ENCODE results near the gene TRAM2. TPM values are rescaled to one million over a fixed set of nuclear protein-coding genes. Genes with fewer than 3 reads are reported as not detected.

Gene TRAM2
- total and polyA plus RNA-seq, 9 of the 15 experiments (the other 6 are each of a cell fraction or from before 2014, with no cell fraction given) = 2.6 to 13.3 (median 8.9) TPM

DNA sequence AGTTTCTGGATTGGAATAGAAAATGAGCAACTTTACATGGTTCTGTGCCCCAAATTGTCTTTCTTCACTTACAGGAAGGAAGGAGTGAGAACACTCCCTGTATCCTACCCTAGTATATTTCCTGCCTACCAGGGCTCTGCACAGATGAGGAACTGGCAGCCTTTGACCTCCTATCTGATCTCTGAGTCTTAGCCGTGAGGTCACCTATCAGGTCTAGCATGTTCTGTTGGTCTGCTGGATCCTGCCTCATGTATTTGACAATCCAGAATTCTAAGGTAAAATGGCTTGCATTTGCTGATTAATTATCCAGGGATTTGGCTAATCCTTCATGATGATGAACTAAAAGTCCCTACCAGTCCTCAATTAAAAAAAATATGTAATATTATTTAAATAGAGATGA, 35.0 kb upstream of the TRAM2 start (continued):
- TF ChIP-seq ZNF133 (CRISPR knock-in tag; IDR thresholded peaks at IDR 0.05) (no peak), CREM (IDR thresholded peaks at IDR 0.05; ENCODE audit: low read depth) (peak; percentile 65; the same call in 1 of the 2 replicates), MTA3 (IDR thresholded peaks at IDR 0.05; ENCODE audit: borderline replicate concordance) (no peak), KDM1A (IDR thresholded peaks at IDR 0.05) (no peak), RB1 (IDR thresholded peaks at IDR 0.05; ENCODE audit: low read depth) (no peak), ZNF197 (CRISPR knock-in tag; IDR thresholded peaks at IDR 0.05; ENCODE audit: low read depth) (no peak), TRIM28 (IDR thresholded peaks at IDR 0.05) (no peak), CTBP1 (IDR thresholded peaks at IDR 0.05; ENCODE audit: borderline replicate concordance) (0 out of 2 replicates have a peak, but pooled peaks have one; percentile 24), ZKSCAN8 (CRISPR knock-in tag; IDR thresholded peaks at IDR 0.05) (0 out of 2 replicates have a peak, but pooled peaks have one; percentile 61), ZNF76 (CRISPR knock-in tag; IDR thresholded peaks at IDR 0.05; ENCODE audit: borderline replicate concordance) (no peak), ZBED1 (IDR thresholded peaks at IDR 0.05) (no peak), NFATC3 (IDR thresholded peaks at IDR 0.05) (no peak), ZNF217 (CRISPR knock-in tag; IDR thresholded peaks at IDR 0.05) (no peak), ESRRA (IDR thresholded peaks at IDR 0.05; ENCODE audit: borderline replicate concordance, low read depth) (0 out of 2 replicates have a peak, but pooled peaks have one; percentile 24)
- TF ChIP-seq, protein P1, sequence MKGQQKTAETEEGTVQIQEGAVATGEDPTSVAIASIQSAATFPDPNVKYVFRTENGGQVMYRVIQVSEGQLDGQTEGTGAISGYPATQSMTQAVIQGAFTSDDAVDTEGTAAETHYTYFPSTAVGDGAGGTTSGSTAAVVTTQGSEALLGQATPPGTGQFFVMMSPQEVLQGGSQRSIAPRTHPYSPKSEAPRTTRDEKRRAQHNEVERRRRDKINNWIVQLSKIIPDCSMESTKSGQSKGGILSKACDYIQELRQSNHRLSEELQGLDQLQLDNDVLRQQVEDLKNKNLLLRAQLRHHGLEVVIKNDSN (CRISPR knock-in tag; IDR thresholded peaks at IDR 0.05) = no peak
